HL-60 (cell line): ENCODE measurements around the gene PNKP.

Experiments
- DNase-seq, 2 experiments: peaks; one replicate each; pipeline ENCODE4 v3.0.0-alpha.2; 2010 to 2020; ENCODE audit warnings: low read depth in 1 of 2, low spot score in 1 of 2
- H3K27ac ChIP-seq: fragments of 250-450 bp; sonication (Bioruptor Pico); replicated peaks from 2 replicates; pipeline ENCODE4 v1.5.1; 2020; ENCODE audit warnings: mild to moderate bottlenecking, moderate library complexity
- H3K27me3 ChIP-seq: fragments of 250-450 bp; sonication (Bioruptor Pico); 2 replicates; pipeline ENCODE4 v1.5.1; 2021; ENCODE audit warnings: mild to moderate bottlenecking, moderate library complexity; ENCODE audit not compliant: insufficient read depth, poor library complexity, severe bottlenecking
- H3K4me3 ChIP-seq: replicated peaks from 2 replicates; pipeline ENCODE4 v1.5.1; 2011; ENCODE audit warnings: mild to moderate bottlenecking, control low read depth, low read length; ENCODE audit not compliant: insufficient read depth
- CTCF ChIP-seq: IDR thresholded peaks from one replicate; pipeline ENCODE4 v1.5.1; 2011; ENCODE audit warnings: low read length, control low read depth, inconsistent platforms; ENCODE audit not compliant: insufficient read depth
- GABPA ChIP-seq: IDR thresholded peaks from 2 replicates; pipeline ENCODE4 v1.6.1; 2012; ENCODE audit warnings: low read depth
- POLR2AphosphoS5 ChIP-seq: IDR thresholded peaks from 2 replicates; pipeline ENCODE4 v1.6.1; 2012; ENCODE audit warnings: low read depth
- SPI1 ChIP-seq: IDR thresholded peaks from 2 replicates; pipeline ENCODE4 v1.6.1; 2012; ENCODE audit warnings: low read depth, mild to moderate bottlenecking, borderline replicate concordance
- TF ChIP-seq, protein P1 (sequence below): IDR thresholded peaks from 2 replicates; pipeline ENCODE4 v1.6.1; 2012; ENCODE audit warnings: low read depth; ENCODE audit not compliant: insufficient replicate concordance

Gene PNKP

GRCh38 chr19:49861107-49861506, 6.3 kb downstream of the PNKP start:
- TF ChIP-seq CTCF (no peak), GABPA (no peak), POLR2AphosphoS5 (peak; percentile 12; the same call in 1 of the 2 replicates), SPI1 (no peak)
- no peak for DNase-seq
- Histone ChIP-seq H3K4me3 (no peak overlapping the region), H3K27ac (no peak overlapping the region), H3K27me3 (no peaks in the 10 kb centered on the region)

- Histone ChIP-seq H3K27ac (no peak overlapping the region), H3K4me3 (no peak overlapping the region), H3K27me3 (no peaks in the 10 kb centered on the region)
- TF ChIP-seq GABPA (no peak), POLR2AphosphoS5 (0 out of 2 replicates have a peak, but pooled peaks have one; percentile 0)
- no peak for DNase-seq
Observed at GRCh38 chr19:49860336-49861102, 6.9 kb downstream of the PNKP start.

DNA sequence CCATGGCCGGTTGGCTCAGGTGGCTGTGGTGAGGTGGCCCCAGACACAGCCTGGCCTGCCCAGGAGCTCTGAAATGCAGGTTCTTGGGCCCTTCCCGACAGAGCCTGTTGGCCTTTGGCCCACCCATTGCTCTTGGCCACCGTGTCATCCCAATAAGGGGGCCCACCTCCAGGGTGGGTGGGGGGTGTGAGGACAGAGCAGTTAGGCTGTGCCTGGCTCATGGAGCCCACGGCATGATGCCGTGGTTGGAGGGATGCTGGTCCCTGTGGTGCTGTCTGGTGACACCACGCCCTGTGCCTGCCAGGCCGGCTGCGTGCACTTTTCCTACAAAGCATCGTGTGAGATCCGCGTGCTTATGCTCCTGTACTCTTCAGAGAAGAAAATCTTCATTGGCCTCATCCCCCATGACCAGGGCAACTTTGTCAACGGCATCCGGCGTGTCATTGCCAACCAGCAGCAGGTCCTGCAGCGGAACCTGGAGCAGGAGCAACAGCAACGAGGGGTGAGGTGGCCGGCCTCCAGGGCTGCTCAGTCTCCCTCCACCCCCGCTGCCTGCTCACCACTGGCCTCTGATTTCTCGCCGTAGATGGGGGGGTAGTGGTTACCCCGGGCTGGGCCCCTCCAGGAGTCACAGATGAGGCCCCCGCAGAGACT, 7.6 kb downstream of the PNKP start:
- no peak for DNase-seq
- TF ChIP-seq, protein P1, sequence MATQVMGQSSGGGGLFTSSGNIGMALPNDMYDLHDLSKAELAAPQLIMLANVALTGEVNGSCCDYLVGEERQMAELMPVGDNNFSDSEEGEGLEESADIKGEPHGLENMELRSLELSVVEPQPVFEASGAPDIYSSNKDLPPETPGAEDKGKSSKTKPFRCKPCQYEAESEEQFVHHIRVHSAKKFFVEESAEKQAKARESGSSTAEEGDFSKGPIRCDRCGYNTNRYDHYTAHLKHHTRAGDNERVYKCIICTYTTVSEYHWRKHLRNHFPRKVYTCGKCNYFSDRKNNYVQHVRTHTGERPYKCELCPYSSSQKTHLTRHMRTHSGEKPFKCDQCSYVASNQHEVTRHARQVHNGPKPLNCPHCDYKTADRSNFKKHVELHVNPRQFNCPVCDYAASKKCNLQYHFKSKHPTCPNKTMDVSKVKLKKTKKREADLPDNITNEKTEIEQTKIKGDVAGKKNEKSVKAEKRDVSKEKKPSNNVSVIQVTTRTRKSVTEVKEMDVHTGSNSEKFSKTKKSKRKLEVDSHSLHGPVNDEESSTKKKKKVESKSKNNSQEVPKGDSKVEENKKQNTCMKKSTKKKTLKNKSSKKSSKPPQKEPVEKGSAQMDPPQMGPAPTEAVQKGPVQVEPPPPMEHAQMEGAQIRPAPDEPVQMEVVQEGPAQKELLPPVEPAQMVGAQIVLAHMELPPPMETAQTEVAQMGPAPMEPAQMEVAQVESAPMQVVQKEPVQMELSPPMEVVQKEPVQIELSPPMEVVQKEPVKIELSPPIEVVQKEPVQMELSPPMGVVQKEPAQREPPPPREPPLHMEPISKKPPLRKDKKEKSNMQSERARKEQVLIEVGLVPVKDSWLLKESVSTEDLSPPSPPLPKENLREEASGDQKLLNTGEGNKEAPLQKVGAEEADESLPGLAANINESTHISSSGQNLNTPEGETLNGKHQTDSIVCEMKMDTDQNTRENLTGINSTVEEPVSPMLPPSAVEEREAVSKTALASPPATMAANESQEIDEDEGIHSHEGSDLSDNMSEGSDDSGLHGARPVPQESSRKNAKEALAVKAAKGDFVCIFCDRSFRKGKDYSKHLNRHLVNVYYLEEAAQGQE, result no peak
- TF ChIP-seq GABPA, result no peak
- TF ChIP-seq POLR2AphosphoS5, result peak; percentile 28
- no peak for TF ChIP-seq SPI1
- no peak for TF ChIP-seq CTCF
- Histone ChIP-seq H3K27ac (no peak overlapping the region), H3K27me3 (no peaks in the 10 kb centered on the region), H3K4me3 (no peak overlapping the region)

DNA sequence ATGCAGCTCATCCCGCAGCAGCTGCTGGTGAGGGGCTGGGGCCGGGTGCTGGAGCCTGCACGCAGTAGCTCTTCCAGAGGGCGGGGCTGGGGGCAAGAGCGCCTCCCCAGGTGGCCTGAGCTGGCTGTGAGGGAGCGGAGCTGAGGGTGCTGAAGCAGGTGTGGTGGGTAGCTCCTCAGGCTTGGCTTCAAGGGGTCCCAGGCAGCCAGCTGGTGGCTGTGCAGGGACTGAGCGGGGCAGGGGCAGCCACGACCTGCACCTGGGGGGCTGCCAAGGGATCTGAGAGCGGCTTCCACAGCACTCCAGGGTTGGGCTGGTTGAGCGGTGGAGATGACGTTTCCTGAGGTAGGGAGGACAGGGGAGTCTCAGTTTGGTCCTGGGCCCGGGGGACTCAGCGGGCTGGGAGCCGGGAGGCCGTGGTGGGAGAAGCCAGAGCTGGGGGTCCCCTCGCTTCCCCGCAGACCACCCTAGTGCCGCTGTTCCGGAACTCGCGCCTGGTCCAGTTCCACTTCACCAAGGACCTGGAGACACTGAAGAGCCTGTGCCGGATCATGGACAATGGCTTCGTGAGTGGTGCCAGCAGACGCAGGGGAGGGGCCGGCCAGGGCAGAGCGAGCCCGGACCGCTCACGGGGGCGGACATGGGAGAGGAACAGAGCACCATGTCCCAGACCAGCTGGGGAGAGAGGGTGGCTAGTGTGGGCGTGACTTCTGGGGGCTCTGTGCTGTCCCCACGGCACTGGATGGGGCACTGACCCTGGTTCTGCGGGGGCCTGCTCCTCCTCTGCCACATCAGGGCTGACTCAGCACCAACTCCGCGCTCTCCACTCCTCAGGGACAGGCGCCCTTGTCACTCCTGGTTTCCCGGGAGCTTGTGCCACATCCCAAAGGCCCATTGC, 9.0 kb downstream of the PNKP start:
- peak; percentile 38 for TF ChIP-seq POLR2AphosphoS5
- TF ChIP-seq SPI1, result no peak
- TF ChIP-seq, protein P1, result no peak
- TF ChIP-seq CTCF, result no peak
- no peaks in the 10 kb centered on the region for H3K27me3 ChIP-seq
- no peak for DNase-seq
- H3K4me3 ChIP-seq, result no peak overlapping the region
- no peak overlapping the region for H3K27ac ChIP-seq
